ENCODE measurements around the gene SIT1.

The SIT1 gene

GRCh38 chr9:35687972-35688557 lies 37.3 kb upstream of the SIT1 start:
- Histone ChIP-seq H3K36me3 (ENCODE audit: insufficient read depth, low read length) (no peaks in the 10 kb centered on the region), H3K4me3 (ENCODE audit: low read length, poor library complexity, severe bottlenecking) (no peak overlapping the region), H3K9me2 (replicated peaks; ENCODE audit: low read depth, low read length) (no peaks in the 10 kb centered on the region), H3K9ac (ENCODE audit: low read depth, low read length, poor library complexity, severe bottlenecking) (no peak overlapping the region), H3K27me3 (ENCODE audit: insufficient read depth, low read length, poor library complexity, severe bottlenecking) (no peaks in the 10 kb centered on the region), H3K4me2 (ENCODE audit: low read depth, low read length, poor library complexity, severe bottlenecking) (no peak overlapping the region), H3K9me3 (ENCODE audit: insufficient read depth, low read depth, low read length) (no peaks in the 10 kb centered on the region), H4K20me1 (ENCODE audit: insufficient read depth, low read length, poor library complexity, severe bottlenecking) (no peaks in the 10 kb centered on the region), H3K4me1 (ENCODE audit: insufficient read depth, low read length, poor library complexity, severe bottlenecking) (peaks cover 8% of the 10 kb centered on the region), H3F3A (ENCODE audit: low read depth) (no peaks in the 10 kb centered on the region), H2AFZ (ENCODE audit: low read length) (no peak overlapping the region), H3K79me2 (ENCODE audit: insufficient read depth, low read length) (no peaks in the 10 kb centered on the region)
- TF ChIP-seq CTCF (conservative IDR thresholded peaks at IDR 0.05; ENCODE audit: low read length) (no peak), EZH2phosphoT487 (IDR thresholded peaks at IDR 0.05; ENCODE audit: borderline replicate concordance) (no peak)

- Histone ChIP-seq H3K36me3 (ENCODE audit: insufficient read depth, low read length) (no peaks in the 10 kb centered on the region), H3K4me3 (ENCODE audit: low read length, poor library complexity, severe bottlenecking) (no peak overlapping the region), H3K79me2 (ENCODE audit: insufficient read depth, low read length) (no peaks in the 10 kb centered on the region), H3K9me3 (ENCODE audit: insufficient read depth, low read depth, low read length) (no peaks in the 10 kb centered on the region), H3K4me1 (ENCODE audit: insufficient read depth, low read length, poor library complexity, severe bottlenecking) (peaks cover 8% of the 10 kb centered on the region), H3K9me2 (replicated peaks; ENCODE audit: low read depth, low read length) (no peaks in the 10 kb centered on the region), H3K27me3 (ENCODE audit: insufficient read depth, low read length, poor library complexity, severe bottlenecking) (no peaks in the 10 kb centered on the region), H3F3A (ENCODE audit: low read depth) (no peaks in the 10 kb centered on the region), H2AFZ (ENCODE audit: low read length) (no peak overlapping the region), H4K20me1 (ENCODE audit: insufficient read depth, low read length, poor library complexity, severe bottlenecking) (no peaks in the 10 kb centered on the region), H3K9ac (ENCODE audit: low read depth, low read length, poor library complexity, severe bottlenecking) (no peak overlapping the region), H3K4me2 (ENCODE audit: low read depth, low read length, poor library complexity, severe bottlenecking) (no peak overlapping the region)
- TF ChIP-seq CTCF (conservative IDR thresholded peaks at IDR 0.05; ENCODE audit: low read length) = no peak
- TF ChIP-seq EZH2phosphoT487 (IDR thresholded peaks at IDR 0.05; ENCODE audit: borderline replicate concordance) = no peak
These were observed 36.6 kb upstream of the SIT1 start for GRCh38 chr9:35687306-35687705.

GRCh38 chr9:35686222-35687203 lies 35.8 kb upstream of the SIT1 start:
- no peaks in the 10 kb centered on the region for H3K36me3 ChIP-seq (ENCODE audit: insufficient read depth, low read length)

More at GRCh38 chr9:35686222-35687203, 35.8 kb upstream of the SIT1 start:
- no peak overlapping the region for H2AFZ ChIP-seq (ENCODE audit: low read length)
- H4K20me1 ChIP-seq (ENCODE audit: insufficient read depth, low read length, poor library complexity, severe bottlenecking) = no peaks in the 10 kb centered on the region
- H3K4me3 ChIP-seq (ENCODE audit: low read length, poor library complexity, severe bottlenecking) = no peak overlapping the region
- no peaks in the 10 kb centered on the region for H3K27me3 ChIP-seq (ENCODE audit: insufficient read depth, low read length, poor library complexity, severe bottlenecking)
- no peaks in the 10 kb centered on the region for H3K9me2 ChIP-seq (replicated peaks; ENCODE audit: low read depth, low read length)
- no peaks in the 10 kb centered on the region for H3K9me3 ChIP-seq (ENCODE audit: insufficient read depth, low read depth, low read length)
- no peak overlapping the region for H3K9ac ChIP-seq (ENCODE audit: low read depth, low read length, poor library complexity, severe bottlenecking)
- no peak overlapping the region for H3K4me2 ChIP-seq (ENCODE audit: low read depth, low read length, poor library complexity, severe bottlenecking)
- TF ChIP-seq EZH2phosphoT487 (IDR thresholded peaks at IDR 0.05; ENCODE audit: borderline replicate concordance) (no peak), CTCF (conservative IDR thresholded peaks at IDR 0.05; ENCODE audit: low read length) (no peak)
- H3K79me2 ChIP-seq (ENCODE audit: insufficient read depth, low read length) = no peaks in the 10 kb centered on the region
- no peaks in the 10 kb centered on the region for H3F3A ChIP-seq (ENCODE audit: low read depth)
- peaks cover 8% of the 10 kb centered on the region for H3K4me1 ChIP-seq (ENCODE audit: insufficient read depth, low read length, poor library complexity, severe bottlenecking)
